Loucy (cell line): ENCODE data around the gene DDO.

Experiments used
- H2AFZ ChIP-seq: fragments of 200-600 bp; sonication (generic); 2 replicates; pipeline ENCODE4 v1.6.0; 2016; ENCODE audit warnings: antibody characterized with exemption, mild to moderate bottlenecking, low read length, moderate library complexity
- H3F3A ChIP-seq: fragments of 200-600 bp; 2 replicates; pipeline ENCODE4 v1.6.0; 2016; ENCODE audit warnings: antibody characterized with exemption, low read depth, mild to moderate bottlenecking
- H3K27me3 ChIP-seq: fragments of 200-600 bp; sonication (generic); 2 replicates; pipeline ENCODE4 v1.6.1; 2014; ENCODE audit warnings: low read length, mild to moderate bottlenecking; ENCODE audit not compliant: insufficient read depth, poor library complexity, severe bottlenecking
- H3K36me3 ChIP-seq: fragments of 200-600 bp; sonication (generic); 2 replicates; pipeline ENCODE4 v1.6.1; 2016; ENCODE audit warnings: low read length; ENCODE audit not compliant: insufficient read depth
- H3K4me1 ChIP-seq: fragments of 200-600 bp; sonication (generic); 2 replicates; pipeline ENCODE4 v1.5.1; 2014; ENCODE audit warnings: low read length, mild to moderate bottlenecking; ENCODE audit not compliant: insufficient read depth, poor library complexity, severe bottlenecking
- H3K4me2 ChIP-seq: fragments of 200-600 bp; sonication (generic); 2 replicates; pipeline ENCODE4 v1.6.0; 2014; ENCODE audit warnings: antibody characterized with exemption, low read length, low read depth, mild to moderate bottlenecking; ENCODE audit not compliant: poor library complexity, severe bottlenecking
- H3K4me3 ChIP-seq: fragments of 200-600 bp; sonication (generic); 2 replicates; pipeline ENCODE4 v1.5.1; 2014; ENCODE audit warnings: low read length, mild to moderate bottlenecking, mixed read lengths; ENCODE audit not compliant: poor library complexity, severe bottlenecking
- H3K79me2 ChIP-seq: fragments of 200-600 bp; sonication (generic); 2 replicates; pipeline ENCODE4 v1.6.1; 2014; ENCODE audit warnings: low read length; ENCODE audit not compliant: insufficient read depth
- H3K9ac ChIP-seq: fragments of 200-600 bp; sonication (generic); 2 replicates; pipeline ENCODE4 v1.6.0; 2014; ENCODE audit warnings: mild to moderate bottlenecking, low read depth, low read length, moderate library complexity; ENCODE audit not compliant: poor library complexity, severe bottlenecking
- H3K9me2 ChIP-seq: fragments of 200-600 bp; sonication (generic); replicated peaks from 2 replicates; pipeline ENCODE4 v1.6.1; 2016; ENCODE audit warnings: low read depth, low read length, mixed read lengths
- H3K9me3 ChIP-seq: fragments of 200-600 bp; sonication (generic); 2 replicates; pipeline ENCODE4 v1.6.1; 2014; ENCODE audit warnings: mild to moderate bottlenecking, antibody characterized with exemption, low read length, low read depth; ENCODE audit not compliant: insufficient read depth
- H4K20me1 ChIP-seq: fragments of 200-600 bp; sonication (generic); 2 replicates; pipeline ENCODE4 v1.6.0; 2014; ENCODE audit warnings: antibody characterized with exemption, low read length, mild to moderate bottlenecking; ENCODE audit not compliant: insufficient read depth, poor library complexity, severe bottlenecking
- CTCF ChIP-seq: fragments of 200-600 bp; sonication (generic); conservative IDR thresholded peaks from 2 replicates; pipeline ENCODE4 v1.5.1; 2014; ENCODE audit warnings: mild to moderate bottlenecking, antibody characterized with exemption, low read length
- EZH2phosphoT487 ChIP-seq: fragments of 200-600 bp; IDR thresholded peaks from 2 replicates; pipeline ENCODE4 v1.6.1; 2018; ENCODE audit warnings: antibody characterized with exemption, mild to moderate bottlenecking, moderate library complexity, borderline replicate concordance

The DDO gene

GRCh38 chr6:110439356-110439755 lies 24.0 kb upstream of the DDO start:
- Histone ChIP-seq H3K36me3 (no peaks in the 10 kb centered on the region), H3K27me3 (no peaks in the 10 kb centered on the region), H3K9ac (no peak overlapping the region), H3F3A (no peaks in the 10 kb centered on the region), H3K4me1 (no peaks in the 10 kb centered on the region), H4K20me1 (no peaks in the 10 kb centered on the region), H3K4me3 (no peak overlapping the region), H3K9me2 (no peaks in the 10 kb centered on the region), H3K79me2 (no peaks in the 10 kb centered on the region), H3K4me2 (no peak overlapping the region), H3K9me3 (no peaks in the 10 kb centered on the region), H2AFZ (no peak overlapping the region)
- TF ChIP-seq EZH2phosphoT487 (no peak), CTCF (no peak)

- TF ChIP-seq EZH2phosphoT487 (no peak), CTCF (no peak)
- Histone ChIP-seq H4K20me1 (no peaks in the 10 kb centered on the region), H3K4me1 (no peaks in the 10 kb centered on the region), H2AFZ (no peak overlapping the region), H3K4me2 (no peak overlapping the region), H3K9ac (no peak overlapping the region), H3K27me3 (no peaks in the 10 kb centered on the region), H3K9me3 (no peaks in the 10 kb centered on the region), H3K79me2 (no peaks in the 10 kb centered on the region), H3K4me3 (no peak overlapping the region), H3K9me2 (no peaks in the 10 kb centered on the region), H3K36me3 (no peaks in the 10 kb centered on the region), H3F3A (no peaks in the 10 kb centered on the region)
Measured at GRCh38 chr6:110434961-110435602, 19.7 kb upstream of the DDO start.

GRCh38 chr6:110432285-110432900 lies 17.0 kb upstream of the DDO start:
- Histone ChIP-seq H4K20me1 (no peaks in the 10 kb centered on the region), H3K9me3 (no peaks in the 10 kb centered on the region), H3K79me2 (no peaks in the 10 kb centered on the region), H3F3A (no peaks in the 10 kb centered on the region), H2AFZ (no peak overlapping the region), H3K9ac (no peak overlapping the region), H3K4me1 (no peaks in the 10 kb centered on the region), H3K36me3 (no peaks in the 10 kb centered on the region), H3K27me3 (no peaks in the 10 kb centered on the region), H3K9me2 (no peaks in the 10 kb centered on the region), H3K4me3 (no peak overlapping the region), H3K4me2 (no peak overlapping the region)
- TF ChIP-seq CTCF = no peak
- TF ChIP-seq EZH2phosphoT487 = no peak
